OCI-LY3 (cell line): ENCODE measurements around the gene NDUFA1.
"Not testable (repeated sequence)": the region's sequence is repeated elsewhere in the genome, so short reads cannot be mapped to it uniquely, and the experiment has no call there.

ENCODE experiments used
- H2AFZ ChIP-seq: fragments of 200-600, 300-600 bp; shearing (Covaris generic); 2 replicates; pipeline ENCODE4 v1.6.0; 2014; ENCODE audit warnings: antibody characterized with exemption, low read depth, low read length
- H3K27ac ChIP-seq: fragments of 200-600, 300-600 bp; sonication (generic); 2 replicates; pipeline ENCODE4 v1.5.1; 2014; ENCODE audit warnings: mild to moderate bottlenecking, low read length, moderate library complexity, mixed read lengths
- H3K27me3 ChIP-seq: fragments of 200-600, 300-600 bp; sonication (generic); 2 replicates; pipeline ENCODE4 v1.6.1; 2014; ENCODE audit warnings: low read depth, low read length, mixed read lengths
- H3K36me3 ChIP-seq: fragments of 200-600, 300-600 bp; sonication (generic); replicated peaks from 2 replicates; pipeline ENCODE3; 2014; ENCODE audit warnings: low read depth, low read length, mixed read lengths
- H3K4me1 ChIP-seq: fragments of 300-600, 200-600 bp; sonication (generic); 2 replicates; pipeline ENCODE4 v1.6.1; 2014; ENCODE audit warnings: low read length, mixed read lengths
- H3K4me2 ChIP-seq: fragments of 200-600, 300-600 bp; sonication (generic); 2 replicates; pipeline ENCODE4 v1.6.1; 2014; ENCODE audit warnings: low read length, mixed read lengths
- H3K4me3 ChIP-seq: fragments of 300-600, 200-600 bp; sonication (generic); 2 replicates; pipeline ENCODE4 v1.5.1; 2014; ENCODE audit warnings: antibody characterized with exemption, mild to moderate bottlenecking, low read length, moderate library complexity
- H3K79me2 ChIP-seq: fragments of 300-600, 200-600 bp; shearing (Covaris generic); 2 replicates; pipeline ENCODE4 v1.6.1; 2014; ENCODE audit warnings: mild to moderate bottlenecking, low read length, mixed read lengths
- H3K9ac ChIP-seq: fragments of 300-600, 200-600 bp; shearing (Covaris generic); 2 replicates; pipeline ENCODE4 v1.6.0; 2014; ENCODE audit warnings: mild to moderate bottlenecking, low read length, moderate library complexity
- H3K9me3 ChIP-seq: fragments of 200-600, 300-600 bp; shearing (Covaris generic); 2 replicates; pipeline ENCODE4 v1.6.1; 2014; ENCODE audit warnings: low read length, mixed read lengths; ENCODE audit not compliant: insufficient read depth
- H4K20me1 ChIP-seq: fragments of 200-600, 300-600 bp; sonication (generic); 2 replicates; pipeline ENCODE4 v1.6.1; 2016; ENCODE audit warnings: low read length, mixed read lengths; ENCODE audit not compliant: insufficient read depth
- EZH2phosphoT487 ChIP-seq: fragments of 200-600 bp; shearing (Covaris generic); IDR thresholded peaks from 2 replicates; pipeline ENCODE4 v1.6.1; 2018; ENCODE audit warnings: antibody characterized with exemption, mixed run types, low read depth
- TF ChIP-seq, protein P1 (sequence below): fragments of 200-600, 300-600 bp; sonication (generic); IDR thresholded peaks from 2 replicates; pipeline ENCODE4 v1.5.1; 2014; ENCODE audit warnings: antibody characterized with exemption, low read length, low read depth

Gene NDUFA1

DNA sequence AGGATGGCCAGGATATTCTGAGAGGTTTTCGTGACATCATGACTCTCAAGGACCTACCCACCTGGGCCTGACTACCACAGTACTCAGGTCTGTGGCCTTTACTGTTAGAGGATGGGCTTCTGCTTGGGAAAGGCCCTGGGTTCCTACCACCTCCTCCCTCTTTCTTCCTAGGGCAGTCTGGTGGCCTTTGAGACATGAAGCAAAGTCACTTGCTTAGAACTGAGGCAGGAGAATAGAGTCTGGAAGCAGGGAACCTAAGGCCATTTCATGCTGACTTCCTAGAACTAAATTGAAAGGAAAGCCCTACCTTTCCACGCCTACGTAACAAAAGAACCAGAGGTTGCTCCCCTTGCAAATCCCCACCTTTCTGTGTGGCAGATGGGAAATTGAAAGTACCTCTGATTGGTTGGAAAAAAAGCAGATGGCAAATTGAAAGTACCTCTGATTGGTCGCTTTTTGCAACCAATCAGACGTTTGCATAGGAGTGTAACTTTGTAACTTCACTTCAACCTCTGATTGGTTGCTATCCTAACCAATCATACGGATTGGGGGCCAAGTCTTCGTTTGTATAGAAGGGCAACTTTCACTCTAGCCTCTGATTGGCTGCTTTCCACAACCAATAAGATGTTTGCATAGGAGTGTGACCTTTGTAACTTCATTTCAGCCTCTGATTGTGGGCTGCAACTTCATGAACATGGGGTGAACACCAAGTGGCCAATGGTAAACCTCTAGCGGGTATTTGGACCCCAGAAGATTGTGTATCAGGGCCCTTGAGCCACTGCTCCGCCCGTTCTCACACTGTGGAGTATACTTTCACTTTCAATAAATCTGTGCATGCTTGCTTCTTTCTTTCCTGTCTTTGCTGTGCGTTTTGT lies 14.2 kb downstream of the NDUFA1 start:
- Histone ChIP-seq H3K9me3 (no peaks in the 10 kb centered on the region), H3K79me2 (no peaks in the 10 kb centered on the region), H3K36me3 (no peaks in the 10 kb centered on the region), H2AFZ (0 out of 2 replicates have a peak overlapping the region, but pooled peaks have one; percentile 39), H3K9ac (no peak overlapping the region), H3K27me3 (no peaks in the 10 kb centered on the region), H3K27ac (no peak overlapping the region), H3K4me2 (peak overlapping the region; percentile 24; the same call in 1 of the 2 replicates), H3K4me1 (no peaks in the 10 kb centered on the region), H4K20me1 (no peaks in the 10 kb centered on the region), H3K4me3 (no peak overlapping the region)
- TF ChIP-seq, protein P1, sequence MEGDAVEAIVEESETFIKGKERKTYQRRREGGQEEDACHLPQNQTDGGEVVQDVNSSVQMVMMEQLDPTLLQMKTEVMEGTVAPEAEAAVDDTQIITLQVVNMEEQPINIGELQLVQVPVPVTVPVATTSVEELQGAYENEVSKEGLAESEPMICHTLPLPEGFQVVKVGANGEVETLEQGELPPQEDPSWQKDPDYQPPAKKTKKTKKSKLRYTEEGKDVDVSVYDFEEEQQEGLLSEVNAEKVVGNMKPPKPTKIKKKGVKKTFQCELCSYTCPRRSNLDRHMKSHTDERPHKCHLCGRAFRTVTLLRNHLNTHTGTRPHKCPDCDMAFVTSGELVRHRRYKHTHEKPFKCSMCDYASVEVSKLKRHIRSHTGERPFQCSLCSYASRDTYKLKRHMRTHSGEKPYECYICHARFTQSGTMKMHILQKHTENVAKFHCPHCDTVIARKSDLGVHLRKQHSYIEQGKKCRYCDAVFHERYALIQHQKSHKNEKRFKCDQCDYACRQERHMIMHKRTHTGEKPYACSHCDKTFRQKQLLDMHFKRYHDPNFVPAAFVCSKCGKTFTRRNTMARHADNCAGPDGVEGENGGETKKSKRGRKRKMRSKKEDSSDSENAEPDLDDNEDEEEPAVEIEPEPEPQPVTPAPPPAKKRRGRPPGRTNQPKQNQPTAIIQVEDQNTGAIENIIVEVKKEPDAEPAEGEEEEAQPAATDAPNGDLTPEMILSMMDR: no peak
- TF ChIP-seq EZH2phosphoT487: no peak

- H3K4me2 ChIP-seq: no peak overlapping the region
- no peak overlapping the region for H2AFZ ChIP-seq
Measured at GRCh38 chrX:119887721-119888425, 16.2 kb downstream of the NDUFA1 start.

DNA sequence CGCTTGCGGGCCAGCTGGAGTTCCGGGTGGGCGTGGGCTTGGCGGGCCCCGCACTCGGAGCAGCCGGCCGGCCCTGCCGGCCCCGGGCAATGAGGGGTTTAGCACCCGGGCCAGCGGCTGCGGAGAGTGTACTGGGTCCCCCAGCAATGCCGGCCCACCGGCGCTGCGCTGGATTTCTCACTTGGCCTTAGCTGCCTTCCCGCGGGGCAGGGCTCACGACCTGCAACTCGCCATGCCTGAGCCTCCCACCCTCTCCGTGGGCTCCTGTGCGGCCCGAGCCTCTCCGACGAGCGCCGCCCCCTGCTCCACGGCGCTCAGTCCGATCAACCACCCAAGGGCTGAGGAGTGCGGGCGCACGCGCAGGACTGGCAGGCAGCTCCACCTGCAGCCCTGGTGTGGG lies 19.0 kb downstream of the NDUFA1 start:
- not testable (repeated sequence) for H3K4me2 ChIP-seq, H3K4me3 ChIP-seq, H3K4me1 ChIP-seq, H3K79me2 ChIP-seq, H4K20me1 ChIP-seq, H3K27ac ChIP-seq, H3K36me3 ChIP-seq, H2AFZ ChIP-seq, H3K9me3 ChIP-seq, H3K27me3 ChIP-seq, H3K9ac ChIP-seq

More at GRCh38 chrX:119887721-119888425, 16.2 kb downstream of the NDUFA1 start:
- H3K27ac ChIP-seq: no peak overlapping the region
- H3K4me1 ChIP-seq: no peaks in the 10 kb centered on the region
- H3K27me3 ChIP-seq: no peaks in the 10 kb centered on the region
- H3K79me2 ChIP-seq: no peaks in the 10 kb centered on the region
- TF ChIP-seq, protein P1: no peak
- no peak for TF ChIP-seq EZH2phosphoT487
- no peaks in the 10 kb centered on the region for H3K36me3 ChIP-seq
- no peak overlapping the region for H3K9ac ChIP-seq
- no peak overlapping the region for H3K4me3 ChIP-seq
- H3K9me3 ChIP-seq: no peaks in the 10 kb centered on the region
- H4K20me1 ChIP-seq: no peaks in the 10 kb centered on the region

DNA sequence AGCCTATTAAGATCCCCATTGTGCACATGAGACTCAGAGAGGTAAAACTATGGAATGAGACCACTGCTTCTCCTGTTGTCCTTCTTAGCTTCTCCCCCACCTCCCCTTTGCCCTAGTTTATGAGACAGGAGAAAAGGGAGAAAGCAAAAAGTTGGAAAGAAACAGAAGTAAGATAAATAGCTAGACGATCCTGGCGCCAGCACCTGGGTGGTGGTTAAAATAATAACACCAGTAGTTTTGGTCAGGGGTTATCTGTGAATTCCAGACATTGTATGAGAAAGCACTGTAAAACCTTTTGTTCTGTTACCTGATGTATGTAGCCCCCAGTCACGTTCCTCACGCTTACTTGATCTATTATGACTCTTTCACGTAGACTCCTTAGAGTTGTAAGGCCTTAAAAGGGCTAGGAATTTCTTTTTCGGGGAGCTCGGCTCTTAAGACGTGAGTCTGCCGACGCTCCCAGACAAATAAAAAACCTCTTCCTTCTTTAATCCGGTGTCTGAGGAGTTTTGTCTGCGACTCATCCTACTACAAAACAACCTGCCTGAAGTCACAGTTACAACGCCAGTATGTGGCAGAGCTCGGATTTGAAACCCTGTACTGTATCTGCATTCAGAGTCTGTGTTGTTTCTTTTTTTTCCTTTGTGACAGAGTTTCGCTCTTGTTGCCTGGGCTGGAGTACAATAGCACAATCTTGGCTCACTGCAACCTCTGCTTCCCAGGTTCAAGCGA lies 20.5 kb downstream of the NDUFA1 start:
- not testable (repeated sequence) for H3K36me3 ChIP-seq, H3K9ac ChIP-seq, H3K27ac ChIP-seq, H3K79me2 ChIP-seq, H3K4me3 ChIP-seq, H3K27me3 ChIP-seq, H3K9me3 ChIP-seq, H3K4me1 ChIP-seq, H2AFZ ChIP-seq, H4K20me1 ChIP-seq, H3K4me2 ChIP-seq
